K562 (cell line): ENCODE data around the gene SDE2. TPM values are rescaled to one million over a fixed set of nuclear protein-coding genes. Genes with fewer than 3 reads are reported as not detected.

Source experiments
- ARID3B ChIP-seq: fragments of 250-450 bp; sonication (Bioruptor Pico); IDR thresholded peaks from 2 replicates; pipeline ENCODE4 v1.4.0; 2020; ENCODE audit warnings: borderline replicate concordance
- ARID4B ChIP-seq: sonication (generic); formaldehyde crosslinking; IDR thresholded peaks from 2 replicates; pipeline ENCODE4 v1.8.0; 2022; ENCODE audit warnings: mild to moderate bottlenecking, missing genetic modification reagents
- BHLHE40 ChIP-seq: IDR thresholded peaks from 2 replicates; pipeline ENCODE4 v1.6.1; 2011; ENCODE audit warnings: low read length, improper control_type of control experiment
- EHMT2 ChIP-seq: fragments of 450-650 bp; IDR thresholded peaks from 2 replicates; pipeline ENCODE4 v1.6.1; 2018; ENCODE audit warnings: antibody characterized with exemption
- EP300 ChIP-seq: IDR thresholded peaks from 2 replicates; pipeline ENCODE4 v1.6.1; 2012; ENCODE audit warnings: low read length, improper control_type of control experiment
- GATA2 ChIP-seq: sonication (generic); formaldehyde crosslinking; IDR thresholded peaks from 2 replicates; pipeline ENCODE4 v1.4.0; 2020; ENCODE audit warnings: mild to moderate bottlenecking, missing genetic modification reagents
- HDGF ChIP-seq: fragments of 450-650 bp; IDR thresholded peaks from 2 replicates; pipeline ENCODE4 v1.6.1; 2016
- KLF16 ChIP-seq: IDR thresholded peaks from 2 replicates; pipeline ENCODE4 v1.6.1; 2016; ENCODE audit warnings: antibody characterized with exemption
- NCOA6 ChIP-seq: fragments of 450-650 bp; IDR thresholded peaks from 2 replicates; pipeline ENCODE4 v1.6.1; 2017; ENCODE audit warnings: mild to moderate bottlenecking
- RB1 ChIP-seq: fragments of 450-650 bp; IDR thresholded peaks from 2 replicates; pipeline ENCODE4 v1.6.1; 2017; ENCODE audit warnings: low read depth, mild to moderate bottlenecking
- RBM39 ChIP-seq: fragments of 200-400 bp; formaldehyde crosslinking; optimal IDR thresholded peaks from 2 replicates; pipeline ENCODE3; 2018; ENCODE audit warnings: low read depth, low read length
- SMAD4 ChIP-seq: fragments of 250-450 bp; sonication (Bioruptor Pico); conservative IDR thresholded peaks from 2 replicates; pipeline ENCODE4 v1.8.0; 2021; ENCODE audit warnings: inconsistent platforms, mild to moderate bottlenecking, moderate library complexity
- TCFL5 ChIP-seq: fragments of 250-450 bp; sonication (Bioruptor Pico); conservative IDR thresholded peaks from 2 replicates; pipeline ENCODE4 v1.6.1; 2021; ENCODE audit warnings: mild to moderate bottlenecking, moderate library complexity, matching md5 sums
- ZFPM2 ChIP-seq: fragments of 250-450 bp; sonication (Bioruptor Pico); IDR thresholded peaks from 2 replicates; pipeline ENCODE4 v1.5.1; 2022; ENCODE audit warnings: mild to moderate bottlenecking
- ZNF316 ChIP-seq: fragments of 450-650 bp; IDR thresholded peaks from 2 replicates; pipeline ENCODE4 v1.6.1; 2016
- ZNF384 ChIP-seq: IDR thresholded peaks from 2 replicates; pipeline ENCODE4 v1.6.1; 2012; ENCODE audit warnings: low read depth, low read length, improper control_type of control experiment
- ZNF668 ChIP-seq: fragments of 250-450 bp; sonication (Bioruptor Pico); IDR thresholded peaks from 2 replicates; pipeline ENCODE4 v1.8.0; 2022; ENCODE audit warnings: mild to moderate bottlenecking, inconsistent platforms
- ZNF764 ChIP-seq: fragments of 250-450 bp; sonication (Bioruptor Pico); IDR thresholded peaks from 2 replicates; pipeline ENCODE4 v1.4.0; 2020; ENCODE audit warnings: low read depth, mild to moderate bottlenecking, moderate library complexity
- ZNF79 ChIP-seq: fragments of 250-450 bp; sonication (Bioruptor Pico); IDR thresholded peaks from 2 replicates; pipeline ENCODE4 v1.4.0; 2020; ENCODE audit warnings: low read depth, mild to moderate bottlenecking, moderate library complexity
- polyA plus RNA-seq, 8 experiments: library from polyadenylated mRNA; depleted of rRNA in 4 of 8; stranded (reverse) in 5 of 8; unstranded in 3 of 8; fragments of >200 nt; fragmentation: Nextera tagmentation in 2 of 8; fragmentation: Illumina TruSeq in 1 of 8; extraction: Ambion mirVana in 2 of 8; extraction: Trizol in 1 of 8; gene quantifications; 2 replicates each; pipeline versions ENCODE4 v1.2.1 to v1.2.3, GENCODE V29; 2011 to 2014; ENCODE audit warnings: inconsistent platforms in 1 of 8, missing spikeins in 1 of 8
- total RNA-seq, 7 experiments: library from RNA; depleted of rRNA in 6 of 7; stranded (reverse); fragments of >200 nt in 6 of 7; fragmentation: Illumina TruSeq in 2 of 7; extraction: Trizol in 2 of 7; gene quantifications; 2 replicates each; pipeline versions ENCODE4 v1.2.1 to v1.2.3, GENCODE V29; 2011 to 2021; ENCODE audit warnings: low replicate concordance in 1 of 7
- TF ChIP-seq, protein P1 (sequence below): IDR thresholded peaks from 2 replicates; pipeline ENCODE4 v1.6.1; 2011; ENCODE audit warnings: borderline replicate concordance, low read depth, mild to moderate bottlenecking, moderate library complexity, low read length; ENCODE audit not compliant: insufficient read depth, poor library complexity, severe bottlenecking
- TF ChIP-seq, protein P2 (sequence below): sonication (generic); formaldehyde crosslinking; IDR thresholded peaks from 2 replicates; pipeline ENCODE4 v1.8.0; 2023; ENCODE audit warnings: mild to moderate bottlenecking, missing genetic modification reagents

SDE2 gene
- total and polyA plus RNA-seq, 9 of the 15 experiments (the other 6 are each of a cell fraction or from before 2014, with no cell fraction given) = 14.3 to 62.3 (median 46.0) TPM

GRCh38 chr1:225962440-225962975, 36.6 kb downstream of the SDE2 start (continued):
- no peak for TF ChIP-seq GATA2 (CRISPR knock-in tag)
- TF ChIP-seq ZNF764 = no peak
- no peak for TF ChIP-seq TCFL5 (CRISPR knock-in tag)
- 0 out of 2 replicates have a peak, but pooled peaks have one; percentile 52 for TF ChIP-seq HDGF
- TF ChIP-seq RB1 = peak; percentile 97
- no peak for TF ChIP-seq ARID3B (CRISPR knock-in tag)
- TF ChIP-seq ZNF79 (CRISPR knock-in tag) = no peak
- TF ChIP-seq EP300 = no peak
- 0 out of 2 replicates have a peak, but pooled peaks have one; percentile 20 for TF ChIP-seq ZNF316
- TF ChIP-seq ZFPM2 (CRISPR knock-in tag) = no peak
- no peak for TF ChIP-seq RBM39
- TF ChIP-seq, protein P1, sequence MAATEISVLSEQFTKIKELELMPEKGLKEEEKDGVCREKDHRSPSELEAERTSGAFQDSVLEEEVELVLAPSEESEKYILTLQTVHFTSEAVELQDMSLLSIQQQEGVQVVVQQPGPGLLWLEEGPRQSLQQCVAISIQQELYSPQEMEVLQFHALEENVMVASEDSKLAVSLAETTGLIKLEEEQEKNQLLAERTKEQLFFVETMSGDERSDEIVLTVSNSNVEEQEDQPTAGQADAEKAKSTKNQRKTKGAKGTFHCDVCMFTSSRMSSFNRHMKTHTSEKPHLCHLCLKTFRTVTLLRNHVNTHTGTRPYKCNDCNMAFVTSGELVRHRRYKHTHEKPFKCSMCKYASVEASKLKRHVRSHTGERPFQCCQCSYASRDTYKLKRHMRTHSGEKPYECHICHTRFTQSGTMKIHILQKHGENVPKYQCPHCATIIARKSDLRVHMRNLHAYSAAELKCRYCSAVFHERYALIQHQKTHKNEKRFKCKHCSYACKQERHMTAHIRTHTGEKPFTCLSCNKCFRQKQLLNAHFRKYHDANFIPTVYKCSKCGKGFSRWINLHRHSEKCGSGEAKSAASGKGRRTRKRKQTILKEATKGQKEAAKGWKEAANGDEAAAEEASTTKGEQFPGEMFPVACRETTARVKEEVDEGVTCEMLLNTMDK = peak; percentile 60
- TF ChIP-seq EHMT2 = peak; percentile 95
- peak; percentile 55; the same call in 1 of the 2 replicates for TF ChIP-seq KLF16
- no peak for TF ChIP-seq ZNF668
- TF ChIP-seq ARID4B (CRISPR knock-in tag) = no peak
- 0 out of 2 replicates have a peak, but pooled peaks have one; percentile 18 for TF ChIP-seq SMAD4
- TF ChIP-seq NCOA6 = no peak
- 0 out of 2 replicates have a peak, but pooled peaks have one; percentile 12 for TF ChIP-seq BHLHE40
- TF ChIP-seq, protein P2, sequence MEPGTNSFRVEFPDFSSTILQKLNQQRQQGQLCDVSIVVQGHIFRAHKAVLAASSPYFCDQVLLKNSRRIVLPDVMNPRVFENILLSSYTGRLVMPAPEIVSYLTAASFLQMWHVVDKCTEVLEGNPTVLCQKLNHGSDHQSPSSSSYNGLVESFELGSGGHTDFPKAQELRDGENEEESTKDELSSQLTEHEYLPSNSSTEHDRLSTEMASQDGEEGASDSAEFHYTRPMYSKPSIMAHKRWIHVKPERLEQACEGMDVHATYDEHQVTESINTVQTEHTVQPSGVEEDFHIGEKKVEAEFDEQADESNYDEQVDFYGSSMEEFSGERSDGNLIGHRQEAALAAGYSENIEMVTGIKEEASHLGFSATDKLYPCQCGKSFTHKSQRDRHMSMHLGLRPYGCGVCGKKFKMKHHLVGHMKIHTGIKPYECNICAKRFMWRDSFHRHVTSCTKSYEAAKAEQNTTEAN = no peak
- peak; percentile 35; the same call in 1 of the 2 replicates for TF ChIP-seq ZNF384
